Fibroblast of upper back skin (primary cell): ENCODE results near the gene KRT13.

ENCODE experiments used
- DNase-seq: peaks from one replicate; pipeline ENCODE4 v3.0.0-alpha.2; 2013

The KRT13 gene

DNA sequence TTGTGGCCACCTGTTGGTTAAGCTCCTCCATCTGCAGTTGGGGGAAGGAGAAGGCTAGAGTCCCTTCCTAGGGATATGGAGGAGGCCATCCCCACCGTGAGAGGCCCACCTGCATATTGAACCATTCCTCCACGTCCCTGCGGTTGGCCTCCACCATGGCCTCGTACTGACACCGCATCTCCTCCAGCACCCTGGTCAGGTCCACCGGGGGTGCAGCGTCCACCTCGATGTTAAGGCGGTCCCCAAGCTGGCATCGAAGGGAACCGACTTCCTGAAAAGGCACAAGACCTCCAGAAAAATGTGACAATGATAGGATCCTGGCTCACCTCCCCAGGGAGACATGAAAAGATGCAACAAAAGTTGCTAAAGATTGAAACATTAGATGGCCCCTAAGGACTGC lies 41.2 kb downstream of the KRT13 start:
- DNase-seq = no peak

- DNase-seq = no peak
Measured at GRCh38 chr17:41463746-41464145, 41.7 kb downstream of the KRT13 start.

GRCh38 chr17:41462705-41463104 lies 42.7 kb downstream of the KRT13 start:
- DNase-seq = no peak

GRCh38 chr17:41457676-41458075 lies 47.7 kb downstream of the KRT13 start:
- no peak for DNase-seq

DNA sequence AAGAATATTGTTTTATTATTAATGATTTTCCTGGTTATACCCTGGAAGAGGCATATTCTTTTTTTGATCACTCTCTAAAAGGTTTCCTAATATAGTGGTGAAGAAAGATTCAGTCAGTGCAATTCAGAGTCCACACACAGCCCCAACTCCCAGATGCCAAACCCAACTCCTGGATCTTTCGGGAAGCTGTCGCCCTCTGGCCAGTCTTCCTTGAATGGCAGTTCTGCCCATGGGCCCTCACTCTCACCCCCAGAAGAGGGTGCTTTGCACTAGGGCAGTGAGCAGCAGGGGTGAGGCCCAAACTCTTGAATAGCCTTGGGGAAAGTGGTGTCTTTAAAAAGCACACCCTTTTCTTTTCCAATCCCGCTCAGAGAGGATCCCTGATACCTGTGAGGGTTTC lies 49.2 kb downstream of the KRT13 start:
- peak; percentile 11 for DNase-seq

- DNase-seq = no peak
Measured at GRCh38 chr17:41455236-41455635, 50.2 kb downstream of the KRT13 start.

- no peak for DNase-seq
Measured at GRCh38 chr17:41453066-41453465, 52.3 kb downstream of the KRT13 start.

- no peak for DNase-seq
Measured at GRCh38 chr17:41452281-41452680, 53.1 kb downstream of the KRT13 start.

DNA sequence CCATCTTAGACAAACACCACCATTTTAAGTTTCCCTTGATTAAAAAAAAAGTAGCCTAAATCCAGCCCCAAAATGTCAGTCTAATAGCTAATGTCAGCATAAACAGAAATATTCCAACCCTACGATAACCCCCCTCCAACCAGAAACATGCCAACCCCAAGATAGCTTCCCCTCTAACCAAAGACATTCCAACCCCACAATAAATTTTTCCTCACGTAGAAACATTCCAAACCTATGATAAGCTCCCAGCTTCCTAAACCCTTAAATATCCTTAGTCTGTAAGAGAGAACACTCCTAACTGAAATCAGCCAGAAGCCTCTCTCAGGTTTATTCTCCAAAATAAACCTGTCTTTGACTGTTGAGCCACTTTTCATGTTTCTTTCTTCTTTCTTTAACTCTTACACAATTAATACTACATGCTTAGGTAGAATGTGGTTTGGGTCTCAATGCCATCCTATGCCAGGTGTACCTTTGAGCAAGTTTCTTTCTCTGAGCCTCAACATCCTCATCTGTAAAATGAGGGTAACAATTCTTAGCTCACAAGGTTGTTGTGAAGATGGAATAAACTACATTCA lies 54.2 kb downstream of the KRT13 start:
- DNase-seq = peak; percentile 68
